HL-60 (cell line): ENCODE results near the gene ERCC6L2.

Experiments used
- CTCF ChIP-seq: IDR thresholded peaks from one replicate; pipeline ENCODE4 v1.5.1; 2011; ENCODE audit warnings: low read length, control low read depth, inconsistent platforms; ENCODE audit not compliant: insufficient read depth
- REST ChIP-seq: IDR thresholded peaks from 2 replicates; pipeline ENCODE4 v1.6.1; 2012; ENCODE audit warnings: low read depth; ENCODE audit not compliant: insufficient replicate concordance

- TF ChIP-seq CTCF (no peak), REST (no peak)
These were observed 102.6 kb downstream of the ERCC6L2 start for GRCh38 chr9:95978106-95978505.
